PC-3 (cell line): ENCODE results near the gene GRIP1. TPM values are rescaled to one million over a fixed set of nuclear protein-coding genes. Genes with fewer than 3 reads are reported as not detected.

Source experiments
- ATAC-seq: fragments of 200-7000 bp; cut with Tn5 transposase; 2 replicates; pipeline ENCODE4 v1.9.1; 2020; ENCODE audit warnings: mild to moderate bottlenecking, moderate library complexity
- BruUV-seq: library from RNA; stranded (reverse); fragments of 400-500 nt; replicated peaks from 2 replicates; lab custom pipeline; 2021; lab: Mats Ljungman, UMichigan
- CTCF ChIA-PET: fragments of 300-600 bp; sonication (Branson Sonifier 250); formaldehyde crosslinking; loops from one replicate; lab custom pipeline; 2022; ENCODE audit warnings: antibody characterized with exemption; lab: Charles Lee
- POLR2A ChIA-PET: fragments of 300-600 bp; sonication (Branson Sonifier 250); formaldehyde crosslinking; loops from one replicate; lab custom pipeline; 2022; ENCODE audit warnings: antibody characterized with exemption; ENCODE audit not compliant: unreplicated experiment; lab: Charles Lee
- DNase-seq: peaks from one replicate; pipeline ENCODE4 v3.0.0-alpha.2; 2015
- H2AFZ ChIP-seq: fragments of 300-600 bp; sonication (generic); 2 replicates; pipeline ENCODE4 v1.6.0; 2016; ENCODE audit warnings: antibody characterized with exemption, low read length
- H3F3A ChIP-seq: fragments of 300-600 bp; sonication (generic); one replicate; pipeline ENCODE4 v1.6.0; 2017; ENCODE audit warnings: antibody characterized with exemption, low read length, control low read depth, mild to moderate bottlenecking; ENCODE audit not compliant: unreplicated experiment
- H3K27ac ChIP-seq: fragments of 300-600 bp; sonication (generic); 2 replicates; pipeline ENCODE4 v1.5.1; 2016; ENCODE audit warnings: mild to moderate bottlenecking, low read length
- H3K27me3 ChIP-seq: fragments of 300-600 bp; sonication (generic); 2 replicates; pipeline ENCODE4 v1.6.1; 2016; ENCODE audit warnings: low read length, mixed read lengths
- H3K36me3 ChIP-seq: fragments of 300-600 bp; sonication (generic); 2 replicates; pipeline ENCODE4 v1.6.1; 2016; ENCODE audit warnings: low read depth, mixed run types, low read length, mixed read lengths
- H3K4me1 ChIP-seq: fragments of 300-600 bp; sonication (generic); 2 replicates; pipeline ENCODE4 v1.5.1; 2016; ENCODE audit warnings: low read length; ENCODE audit not compliant: insufficient read depth
- H3K4me2 ChIP-seq: fragments of 300-600 bp; sonication (generic); 2 replicates; pipeline ENCODE4 v1.6.0; 2016; ENCODE audit warnings: low read length
- H3K4me3 ChIP-seq: fragments of 300-600 bp; sonication (generic); 2 replicates; pipeline ENCODE4 v1.5.1; 2016; ENCODE audit warnings: mild to moderate bottlenecking, low read length, mixed read lengths
- H3K79me2 ChIP-seq: fragments of 300-600 bp; sonication (generic); 2 replicates; pipeline ENCODE4 v1.6.1; 2017; ENCODE audit warnings: low read length, mixed read lengths
- H3K9ac ChIP-seq: fragments of 300-600 bp; sonication (generic); 2 replicates; pipeline ENCODE4 v1.6.0; 2016; ENCODE audit warnings: mild to moderate bottlenecking, low read length
- H3K9me2 ChIP-seq: fragments of 300-600 bp; sonication (generic); replicated peaks from 2 replicates; pipeline ENCODE4 v1.6.1; 2016; ENCODE audit warnings: mixed run types, low read length, mixed read lengths
- H3K9me3 ChIP-seq: fragments of 300-600 bp; sonication (generic); 2 replicates; pipeline ENCODE4 v1.6.1; 2016; ENCODE audit warnings: low read length, mixed read lengths
- H4K20me1 ChIP-seq: fragments of 300-600 bp; sonication (generic); 2 replicates; pipeline ENCODE4 v1.6.1; 2016; ENCODE audit warnings: low read length, mixed read lengths
- EZH2 ChIP-seq: fragments of 300-600 bp; sonication (generic); IDR thresholded peaks from one replicate; pipeline ENCODE4 v1.6.1; 2017; ENCODE audit warnings: antibody characterized with exemption, mild to moderate bottlenecking, low read length; ENCODE audit not compliant: unreplicated experiment
- EZH2phosphoT487 ChIP-seq: fragments of 300-600 bp; sonication (generic); IDR thresholded peaks from 2 replicates; pipeline ENCODE4 v1.6.1; 2018; ENCODE audit warnings: mild to moderate bottlenecking, antibody characterized with exemption, low read length, borderline replicate concordance
- intact Hi-C: fragments of 100-400 bp; cut with micrococcal nuclease; formaldehyde crosslinking; loops from 2 replicates; pipeline ENCODE4 v1.9.0; 2023
- total RNA-seq: library from RNA; depleted of rRNA; stranded (reverse); fragments of >200 nt; gene quantifications from 2 replicates; pipeline ENCODE4 v1.2.3, GENCODE V29; 2014
- TF ChIP-seq, protein P1 (sequence below): fragments of 300-600 bp; sonication (generic); conservative IDR thresholded peaks from 2 replicates; pipeline ENCODE4 v1.5.1; 2017; ENCODE audit warnings: antibody characterized with exemption, low read depth, mild to moderate bottlenecking, low read length

GRIP1 gene
- total RNA-seq, 1 experiment from 2014 or later = 2.0 TPM

DNA sequence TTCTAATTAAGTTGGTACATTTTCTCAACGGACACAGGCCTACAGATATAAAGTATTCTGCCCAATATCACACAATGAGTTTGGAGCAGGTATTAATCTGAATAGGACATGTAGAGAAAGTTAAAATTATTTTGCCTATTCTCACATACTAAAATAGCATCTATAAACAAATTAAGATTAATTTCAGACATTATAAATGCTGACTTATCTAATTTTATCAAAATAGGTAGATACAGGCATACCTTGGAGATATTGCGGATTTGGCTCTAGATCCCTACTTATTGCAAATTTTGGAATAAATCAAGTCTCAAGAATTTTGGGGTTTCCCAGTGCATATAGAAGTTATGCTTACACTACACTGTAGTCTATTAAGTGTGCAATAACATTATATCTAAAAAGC, 41.0 kb upstream of the GRIP1 start:
- CTCF ChIA-PET = no interaction called here
- Histone ChIP-seq H3K9me2 (no peaks in the 10 kb centered on the region), H3K27me3 (no peaks in the 10 kb centered on the region), H3K4me2 (no peak overlapping the region), H4K20me1 (no peaks in the 10 kb centered on the region), H3K4me1 (no peaks in the 10 kb centered on the region), H3K27ac (no peak overlapping the region), H3K4me3 (no peak overlapping the region), H3F3A (no peaks in the 10 kb centered on the region), H3K36me3 (no peaks in the 10 kb centered on the region), H3K79me2 (no peaks in the 10 kb centered on the region), H3K9me3 (no peaks in the 10 kb centered on the region), H2AFZ (no peak overlapping the region), H3K9ac (no peak overlapping the region)
- ATAC-seq (no peak), DNase-seq (no peak)
- intact Hi-C loops = loop anchor here (10.0 kb wide), 1 partner anchor 505 kb away; no protein-coding TSS in a partner anchor
- no peak for TF ChIP-seq EZH2
- TF ChIP-seq EZH2phosphoT487 = no peak
- TF ChIP-seq, protein P1, sequence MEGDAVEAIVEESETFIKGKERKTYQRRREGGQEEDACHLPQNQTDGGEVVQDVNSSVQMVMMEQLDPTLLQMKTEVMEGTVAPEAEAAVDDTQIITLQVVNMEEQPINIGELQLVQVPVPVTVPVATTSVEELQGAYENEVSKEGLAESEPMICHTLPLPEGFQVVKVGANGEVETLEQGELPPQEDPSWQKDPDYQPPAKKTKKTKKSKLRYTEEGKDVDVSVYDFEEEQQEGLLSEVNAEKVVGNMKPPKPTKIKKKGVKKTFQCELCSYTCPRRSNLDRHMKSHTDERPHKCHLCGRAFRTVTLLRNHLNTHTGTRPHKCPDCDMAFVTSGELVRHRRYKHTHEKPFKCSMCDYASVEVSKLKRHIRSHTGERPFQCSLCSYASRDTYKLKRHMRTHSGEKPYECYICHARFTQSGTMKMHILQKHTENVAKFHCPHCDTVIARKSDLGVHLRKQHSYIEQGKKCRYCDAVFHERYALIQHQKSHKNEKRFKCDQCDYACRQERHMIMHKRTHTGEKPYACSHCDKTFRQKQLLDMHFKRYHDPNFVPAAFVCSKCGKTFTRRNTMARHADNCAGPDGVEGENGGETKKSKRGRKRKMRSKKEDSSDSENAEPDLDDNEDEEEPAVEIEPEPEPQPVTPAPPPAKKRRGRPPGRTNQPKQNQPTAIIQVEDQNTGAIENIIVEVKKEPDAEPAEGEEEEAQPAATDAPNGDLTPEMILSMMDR = no peak
- BruUV-seq = no TSS peak
- POLR2A ChIA-PET = no interaction called here

DNA sequence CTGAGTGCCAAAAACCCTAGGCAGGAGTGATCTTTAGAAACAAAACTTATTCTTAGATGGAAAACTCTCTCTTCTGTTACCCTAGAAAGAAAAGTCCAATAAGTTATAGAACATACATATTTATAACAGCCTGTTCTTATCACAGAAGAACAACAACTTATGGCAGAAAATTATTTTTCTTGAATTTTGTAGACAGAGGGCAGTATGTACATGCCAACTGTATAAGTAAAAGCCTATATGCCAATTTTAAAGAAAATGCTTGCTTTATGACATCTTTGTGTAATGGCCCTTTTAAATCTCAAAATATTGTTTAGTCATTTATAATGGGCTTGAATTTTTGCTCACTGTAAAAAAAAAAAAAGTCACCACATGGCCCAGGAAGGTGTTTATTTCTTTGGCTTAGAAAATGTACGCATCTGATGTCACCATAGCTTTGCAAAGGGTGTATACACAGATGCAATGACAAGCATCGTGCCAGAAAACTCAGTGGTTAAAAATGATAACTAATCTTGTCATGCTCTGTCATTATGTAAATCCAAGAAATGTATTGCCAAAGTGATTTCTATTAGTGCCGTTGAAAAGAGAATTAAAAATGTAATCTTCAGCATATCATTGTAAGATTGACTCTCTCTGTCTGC, 38.3 kb upstream of the GRIP1 start:
- POLR2A ChIA-PET = no interaction called here
- ATAC-seq = no peak
- Histone ChIP-seq H3K4me1 (no peaks in the 10 kb centered on the region), H3F3A (no peaks in the 10 kb centered on the region), H3K4me2 (no peak overlapping the region), H3K9me3 (no peaks in the 10 kb centered on the region), H3K27me3 (no peaks in the 10 kb centered on the region), H3K79me2 (no peaks in the 10 kb centered on the region), H3K9me2 (no peaks in the 10 kb centered on the region), H3K27ac (no peak overlapping the region), H4K20me1 (no peaks in the 10 kb centered on the region), H3K4me3 (no peak overlapping the region), H3K36me3 (no peaks in the 10 kb centered on the region), H2AFZ (no peak overlapping the region), H3K9ac (no peak overlapping the region)
- CTCF ChIA-PET = no interaction called here
- BruUV-seq = no TSS peak
- intact Hi-C loops = loop anchor here (1.0 to 10.0 kb wide), 2 partner anchors 144 to 508 kb away; no protein-coding TSS in a partner anchor
- DNase-seq = peak; percentile 38
- no peak for TF ChIP-seq EZH2
- TF ChIP-seq, protein P1 = peak; percentile 61

DNA sequence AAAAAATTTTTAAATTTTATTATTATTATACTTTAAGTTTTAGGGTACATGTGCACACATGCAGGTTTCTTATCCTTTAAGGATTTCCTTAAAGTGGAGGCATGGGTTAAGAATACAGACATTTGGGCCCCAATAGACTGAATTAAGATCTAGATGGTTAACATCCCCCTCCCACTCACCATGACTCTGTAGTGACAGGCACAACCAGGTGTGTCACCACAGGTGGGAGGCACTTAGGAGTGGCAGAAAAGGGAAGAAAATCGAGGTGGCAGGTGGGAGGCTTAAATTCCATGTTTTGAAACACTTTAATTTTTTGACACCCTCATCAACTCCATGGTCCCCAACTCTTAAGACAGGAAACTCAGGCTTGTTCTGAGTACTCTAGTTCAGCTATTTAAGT, 37.6 kb upstream of the GRIP1 start:
- CTCF ChIA-PET = no interaction called here
- POLR2A ChIA-PET = no interaction called here
- ATAC-seq (no peak), DNase-seq (no peak)
- H3K36me3 ChIP-seq = no peaks in the 10 kb centered on the region
- H2AFZ ChIP-seq = no peak overlapping the region
- no peak for TF ChIP-seq EZH2
- TF ChIP-seq EZH2phosphoT487 = no peak
- TF ChIP-seq, protein P1 = no peak
- no peaks in the 10 kb centered on the region for H3K9me2 ChIP-seq
- intact Hi-C loops = loop anchor here (10.0 kb wide), 1 partner anchor 508 kb away; no protein-coding TSS in a partner anchor
- H3F3A ChIP-seq = no peaks in the 10 kb centered on the region
- no peak overlapping the region for H3K27ac ChIP-seq
- H3K79me2 ChIP-seq = no peaks in the 10 kb centered on the region
- no peaks in the 10 kb centered on the region for H3K9me3 ChIP-seq
- H3K9ac ChIP-seq = no peak overlapping the region
- no peak overlapping the region for H3K4me2 ChIP-seq
- H4K20me1 ChIP-seq = no peaks in the 10 kb centered on the region
- H3K4me1 ChIP-seq = no peaks in the 10 kb centered on the region
- no TSS peak for BruUV-seq
- H3K4me3 ChIP-seq = no peak overlapping the region
- H3K27me3 ChIP-seq = no peaks in the 10 kb centered on the region
